GM18519 (cell line): ENCODE measurements around the gene NUTF2.
"Not testable (repeated sequence)": the region's sequence is repeated elsewhere in the genome, so short reads cannot be mapped to it uniquely, and the experiment has no call there.

Source experiments
- ATAC-seq: cut with Tn5 transposase; IDR thresholded peaks from one replicate; pipeline ENCODE4 v1.9.1; 2021; ENCODE audit warnings: mild to moderate bottlenecking, moderate library complexity; ENCODE audit not compliant: unreplicated experiment, low FRiP score

NUTF2 gene

GRCh38 chr16:67837190-67837589 lies 9.5 kb upstream of the NUTF2 start:
- not testable (repeated sequence) for ATAC-seq

DNA sequence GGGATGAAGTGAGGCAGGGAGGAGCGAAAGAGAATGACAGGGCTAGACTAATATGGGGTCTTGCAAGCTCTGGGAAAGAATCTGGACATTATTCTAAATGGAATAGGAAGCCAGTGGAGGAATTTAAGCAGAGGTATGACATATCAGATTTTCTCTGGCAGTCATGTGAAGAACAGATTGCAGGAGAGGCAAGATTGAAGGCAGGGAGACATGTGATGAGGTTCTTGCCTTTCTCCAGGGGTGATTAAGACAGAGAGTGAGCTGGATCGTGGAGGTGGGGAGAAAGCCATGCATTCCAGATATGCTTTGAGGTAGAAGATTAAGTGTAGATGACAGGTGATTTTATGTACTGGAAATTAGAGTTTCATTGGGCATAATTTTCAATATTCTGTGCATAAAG lies 8.9 kb upstream of the NUTF2 start:
- ATAC-seq: no peak

- ATAC-seq: no peak
These were observed 5.4 kb upstream of the NUTF2 start for GRCh38 chr16:67841198-67841815.

- peak; percentile 46 for ATAC-seq
These were observed 4.8 kb upstream of the NUTF2 start, which contains the start of gene THAP11 for GRCh38 chr16:67841816-67842508. THAP11 (plus strand) TSS chr16:67842320; CDS start chr16:67842555, 235 bp downstream.

DNA sequence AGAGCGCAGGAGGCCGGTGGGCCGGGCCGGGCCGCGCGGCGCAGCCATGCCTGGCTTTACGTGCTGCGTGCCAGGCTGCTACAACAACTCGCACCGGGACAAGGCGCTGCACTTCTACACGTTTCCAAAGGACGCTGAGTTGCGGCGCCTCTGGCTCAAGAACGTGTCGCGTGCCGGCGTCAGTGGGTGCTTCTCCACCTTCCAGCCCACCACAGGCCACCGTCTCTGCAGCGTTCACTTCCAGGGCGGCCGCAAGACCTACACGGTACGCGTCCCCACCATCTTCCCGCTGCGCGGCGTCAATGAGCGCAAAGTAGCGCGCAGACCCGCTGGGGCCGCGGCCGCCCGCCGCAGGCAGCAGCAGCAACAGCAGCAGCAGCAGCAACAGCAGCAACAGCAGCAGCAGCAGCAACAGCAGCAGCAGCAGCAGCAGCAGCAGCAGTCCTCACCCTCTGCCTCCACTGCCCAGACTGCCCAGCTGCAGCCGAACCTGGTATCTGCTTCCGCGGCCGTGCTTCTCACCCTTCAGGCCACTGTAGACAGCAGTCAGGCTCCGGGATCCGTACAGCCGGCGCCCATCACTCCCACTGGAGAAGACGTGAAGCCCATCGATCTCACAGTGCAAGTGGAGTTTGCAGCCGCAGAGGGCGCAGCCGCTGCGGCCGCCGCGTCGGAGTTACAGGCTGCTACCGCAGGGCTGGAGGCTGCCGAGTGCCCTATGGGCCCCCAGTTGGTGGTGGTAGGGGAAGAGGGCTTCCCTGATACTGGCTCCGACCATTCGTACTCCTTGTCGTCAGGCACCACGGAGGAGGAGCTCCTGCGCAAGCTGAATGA lies 4.0 kb upstream of the NUTF2 start:
- peak; percentile 6 for ATAC-seq

DNA sequence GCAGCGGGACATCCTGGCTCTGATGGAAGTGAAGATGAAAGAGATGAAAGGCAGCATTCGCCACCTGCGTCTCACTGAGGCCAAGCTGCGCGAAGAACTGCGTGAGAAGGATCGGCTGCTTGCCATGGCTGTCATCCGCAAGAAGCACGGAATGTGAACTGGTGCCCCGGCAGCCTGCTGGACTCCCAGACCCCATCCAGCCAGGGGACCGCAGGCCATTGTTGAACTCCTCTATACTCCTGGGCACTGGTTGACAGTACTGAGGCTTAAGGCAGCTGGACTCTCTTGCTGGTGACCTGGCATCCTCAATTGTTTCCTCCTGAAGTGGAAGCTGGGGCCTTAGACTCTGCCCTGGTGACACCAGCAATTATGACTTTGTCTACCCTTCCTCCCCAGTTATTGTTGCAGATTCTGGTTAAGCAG lies 3.4 kb upstream of the NUTF2 start:
- ATAC-seq: no peak

DNA sequence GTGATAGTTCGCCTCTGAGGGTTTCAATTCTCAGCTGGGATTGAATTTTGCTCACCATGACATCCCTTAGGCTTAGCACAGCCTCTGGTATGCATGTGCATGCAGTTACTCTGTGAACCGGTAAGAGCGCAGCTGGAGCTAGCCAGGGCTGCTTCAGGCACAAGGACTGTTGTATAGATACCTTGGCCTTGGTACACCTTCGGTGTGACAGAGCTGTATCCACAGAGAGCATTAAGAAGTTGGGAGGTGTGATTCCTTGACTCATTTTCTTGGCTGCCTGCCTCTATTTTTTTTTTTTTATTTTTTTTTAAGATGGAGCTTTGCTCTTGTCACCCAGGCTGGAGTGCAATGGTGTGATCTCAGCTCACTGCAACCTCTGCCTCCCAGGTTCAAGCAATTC lies 2.2 kb upstream of the NUTF2 start:
- no peak for ATAC-seq

DNA sequence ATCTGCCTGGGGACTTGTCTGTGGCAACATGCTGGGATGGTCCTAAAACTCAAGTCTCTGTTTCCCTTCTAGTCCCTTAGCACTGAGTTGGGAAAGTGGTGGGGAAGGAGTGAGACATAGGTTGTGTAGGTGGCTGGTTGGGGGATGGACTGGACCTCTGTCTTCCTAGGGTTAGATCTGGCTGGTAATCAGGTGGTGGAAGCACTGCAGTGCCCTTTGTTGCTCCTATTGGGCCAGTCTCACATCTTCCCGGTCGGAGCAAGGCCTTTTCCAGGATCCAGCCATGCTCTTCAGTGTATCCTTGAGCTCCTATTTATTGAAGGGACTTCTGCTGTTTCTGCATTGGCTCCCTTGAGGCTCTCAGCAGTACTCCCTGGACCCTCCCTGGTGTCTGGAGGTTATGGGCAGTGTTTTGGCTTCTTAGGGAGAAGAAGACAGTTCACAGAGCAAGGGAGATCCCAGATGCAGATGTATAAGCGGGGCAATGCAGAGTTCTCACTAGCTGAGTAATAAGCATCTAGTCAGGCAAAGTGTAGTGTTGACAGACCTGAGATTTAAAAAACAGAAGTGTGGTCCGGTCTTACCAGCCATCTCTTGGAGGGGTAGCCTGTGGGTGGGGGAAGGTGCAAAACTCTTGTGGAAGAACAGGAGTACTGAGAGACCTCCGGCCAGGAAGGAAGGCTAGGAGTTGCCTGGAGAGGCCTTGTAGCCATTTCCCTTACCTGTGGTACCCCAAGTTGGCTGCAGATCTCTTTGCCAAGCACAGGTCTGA lies 1.3 kb upstream of the NUTF2 start:
- ATAC-seq: no peak

- no peak for ATAC-seq
These were observed 742 bp upstream of the NUTF2 start for GRCh38 chr16:67846063-67846319.

- ATAC-seq: peak; percentile 22
These were observed 530 bp downstream of the NUTF2 start, which contains the start of gene CENPT for GRCh38 chr16:67847064-67847861. CENPT (minus strand) TSS chr16:67847693; CDS start chr16:67833859, 13,834 bp downstream.

DNA sequence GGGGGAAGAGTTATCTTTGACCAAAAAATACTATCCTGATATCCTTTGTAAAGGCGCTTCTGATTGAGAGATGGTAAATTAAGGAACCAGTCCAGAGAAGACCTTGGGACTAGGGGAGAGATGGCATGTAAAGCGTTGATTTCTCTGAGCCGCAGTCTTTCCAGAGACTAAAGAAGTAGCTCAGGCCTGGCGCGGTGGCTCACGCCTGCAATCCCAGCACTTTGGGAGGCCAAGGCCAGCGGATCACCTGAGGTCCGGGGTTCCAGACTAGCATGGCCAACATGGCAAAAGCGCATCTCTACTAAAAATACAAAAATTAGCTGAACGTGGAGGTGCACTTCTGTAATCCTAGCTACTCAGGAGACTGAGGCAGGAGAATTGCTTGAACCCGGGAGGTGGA lies 1.4 kb downstream of the NUTF2 start:
- ATAC-seq: no peak

GRCh38 chr16:67853670-67854069 lies 6.9 kb downstream of the NUTF2 start:
- no peak for ATAC-seq

GRCh38 chr16:67855789-67856188 lies 9.1 kb downstream of the NUTF2 start:
- ATAC-seq: no peak

- no peak for ATAC-seq
These were observed 10.3 kb downstream of the NUTF2 start for GRCh38 chr16:67856927-67857546.

- no peak for ATAC-seq
These were observed 11.0 kb downstream of the NUTF2 start for GRCh38 chr16:67857547-67858233.

GRCh38 chr16:67858500-67858899 lies 11.8 kb downstream of the NUTF2 start:
- no peak for ATAC-seq

DNA sequence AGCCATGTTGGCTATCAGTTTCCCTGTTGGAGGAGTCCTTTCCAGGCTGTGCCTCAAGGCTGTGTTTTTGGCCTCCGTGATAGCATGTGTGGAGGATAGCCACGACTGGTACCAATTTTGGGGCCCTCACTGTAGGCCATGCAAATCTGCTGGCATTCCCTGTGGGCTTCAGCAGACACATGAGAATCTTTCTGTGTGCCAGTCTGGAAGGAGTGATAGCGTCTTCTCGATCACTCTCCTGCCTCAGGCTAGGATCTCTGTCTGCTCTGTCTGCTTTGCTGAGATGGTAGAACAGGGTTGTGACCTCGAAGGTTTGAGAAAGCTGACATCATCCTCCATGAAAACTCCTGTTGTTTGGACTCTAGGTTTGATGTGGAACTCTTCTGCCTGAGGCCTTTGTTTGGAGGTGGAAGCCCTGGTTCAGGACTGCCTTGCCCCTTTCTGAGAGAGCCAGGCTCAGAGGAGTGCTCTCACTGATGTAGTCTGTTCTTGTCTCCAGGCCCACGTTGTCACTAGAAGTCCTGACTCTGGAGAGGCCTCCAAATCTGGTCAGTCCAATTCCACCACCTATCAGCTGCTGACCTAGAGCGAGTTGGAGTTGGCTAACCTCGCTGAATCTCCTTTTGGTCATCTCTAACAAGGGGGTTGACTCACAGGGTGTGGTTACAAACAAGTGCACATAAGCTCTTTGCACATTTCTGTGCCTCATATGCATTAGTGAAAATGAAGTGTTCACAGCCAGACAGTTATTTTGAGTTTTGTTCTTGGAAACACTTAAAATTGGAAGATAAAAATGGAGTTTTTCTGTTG lies 14.1 kb downstream of the NUTF2 start:
- ATAC-seq: no peak

- no peak for ATAC-seq
These were observed 15.1 kb downstream of the NUTF2 start for GRCh38 chr16:67861877-67862276.
